ENCODE results near the gene UGT2A1. TPM values are rescaled to one million over a fixed set of nuclear protein-coding genes. Genes with fewer than 3 reads are reported as not detected.

UGT2A1 gene
- total and polyA plus RNA-seq, 2 donors = 0.09 to 0.21 TPM

- no peaks in the 10 kb centered on the region for H3K27me3 ChIP-seq (ENCODE audit: control insufficient read depth in 2 of 2, insufficient read depth in 1 of 2, low read length in 1 of 2)
- no peak for DNase-seq (ENCODE audit: low read depth in 6 of 9, low spot score in 9 of 9)
- peaks cover 0 to 2% of the 10 kb centered on the region in 2 donors for H3K9me3 ChIP-seq (ENCODE audit: control insufficient read depth in 2 of 2, insufficient read depth in 1 of 2, low read length in 1 of 2)
- H3K27ac ChIP-seq (ENCODE audit: low read depth in 1 of 2, low read length in 1 of 2) = no peak overlapping the region
- no peaks in the 10 kb centered on the region for H3K36me3 ChIP-seq (ENCODE audit: control insufficient read depth in 2 of 2, insufficient read depth in 2 of 2, low read length in 1 of 2)
- no peak overlapping the region for H3K4me3 ChIP-seq (ENCODE audit: low read length in 2 of 2)
- no peaks in the 10 kb centered on the region for H3K4me1 ChIP-seq (ENCODE audit: control insufficient read depth in 2 of 2, insufficient read depth in 2 of 2, low read length in 2 of 2)
- 94% methylated on average over 12 of the region's 12 CpGs for WGBS
These were observed 5.1 kb upstream of the UGT2A1 start for GRCh38 chr4:69658133-69658532.

DNA sequence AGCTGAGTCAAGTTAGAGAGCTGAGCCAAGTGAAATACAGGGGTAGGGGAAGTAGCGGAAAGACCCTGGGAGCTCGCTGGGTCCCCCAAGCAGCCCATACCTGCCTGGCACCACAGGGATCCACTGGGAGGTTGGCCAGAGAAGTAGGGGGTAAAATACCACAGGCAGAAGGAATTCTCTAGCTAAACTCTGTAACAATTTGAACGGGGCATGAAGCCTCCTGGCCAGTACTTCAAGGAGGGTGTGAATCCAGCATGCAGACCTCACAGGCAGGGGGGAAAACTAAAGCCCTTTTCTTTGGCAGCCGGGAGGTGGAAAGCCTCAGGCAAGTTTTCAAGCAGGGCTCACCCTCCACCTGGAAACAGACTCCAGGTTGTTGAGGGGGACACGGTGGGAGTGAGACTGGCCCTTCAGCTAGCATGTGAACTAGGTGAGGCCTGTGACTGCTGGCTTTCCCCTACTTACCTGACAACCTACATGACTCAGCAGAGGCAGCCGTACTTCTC lies 3.7 kb upstream of the UGT2A1 start:
- Histone ChIP-seq H3K27me3 (ENCODE audit: control insufficient read depth in 2 of 2, insufficient read depth in 1 of 2, low read length in 1 of 2) (no peaks in the 10 kb centered on the region), H3K4me3 (ENCODE audit: low read length in 2 of 2) (no peak overlapping the region), H3K36me3 (ENCODE audit: control insufficient read depth in 2 of 2, insufficient read depth in 2 of 2, low read length in 1 of 2) (no peaks in the 10 kb centered on the region), H3K4me1 (ENCODE audit: control insufficient read depth in 2 of 2, insufficient read depth in 2 of 2, low read length in 2 of 2) (no peaks in the 10 kb centered on the region), H3K9me3 (ENCODE audit: control insufficient read depth in 2 of 2, insufficient read depth in 1 of 2, low read length in 1 of 2) (peaks cover 0 to 2% of the 10 kb centered on the region in 2 donors), H3K27ac (ENCODE audit: low read depth in 1 of 2, low read length in 1 of 2) (no peak overlapping the region)
- no peak for DNase-seq (ENCODE audit: low read depth in 6 of 9, low spot score in 9 of 9)
- WGBS = 82% methylated on average over 6 of the region's 6 CpGs

GRCh38 chr4:69650872-69651271 lies 2.2 kb downstream of the UGT2A1 start:
- Histone ChIP-seq H3K4me1 (ENCODE audit: control insufficient read depth in 2 of 2, insufficient read depth in 2 of 2, low read length in 2 of 2) (no peaks in the 10 kb centered on the region), H3K36me3 (ENCODE audit: control insufficient read depth in 2 of 2, insufficient read depth in 2 of 2, low read length in 1 of 2) (no peaks in the 10 kb centered on the region), H3K9me3 (ENCODE audit: control insufficient read depth in 2 of 2, insufficient read depth in 1 of 2, low read length in 1 of 2) (no peaks in the 10 kb centered on the region), H3K4me3 (ENCODE audit: low read length in 2 of 2) (no peak overlapping the region), H3K27ac (ENCODE audit: low read depth in 1 of 2, low read length in 1 of 2) (no peak overlapping the region), H3K27me3 (ENCODE audit: control insufficient read depth in 2 of 2, insufficient read depth in 1 of 2, low read length in 1 of 2) (no peaks in the 10 kb centered on the region)
- 95% methylated on average over 3 of the region's 3 CpGs for WGBS
- DNase-seq (ENCODE audit: low read depth in 6 of 9, low spot score in 9 of 9) = no peak

DNA sequence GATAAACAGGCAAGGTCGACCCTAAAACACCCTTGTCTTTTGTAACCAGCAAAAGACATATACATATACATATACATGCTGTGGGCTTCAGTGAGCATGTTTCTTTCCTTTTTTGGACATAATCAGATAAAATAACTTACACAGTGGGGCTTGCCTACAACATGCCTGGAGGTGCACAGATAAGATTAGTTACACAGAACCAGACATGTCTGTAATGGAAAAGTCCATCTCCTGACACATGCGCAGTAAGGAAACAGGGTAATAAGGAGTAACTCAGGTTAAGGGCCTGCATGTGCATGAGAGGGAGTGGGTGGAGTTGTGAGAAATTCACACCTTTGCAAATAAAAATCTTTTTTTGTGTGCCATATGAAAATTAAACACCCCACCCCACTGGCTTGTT lies 3.4 kb downstream of the UGT2A1 start:
- no peaks in the 10 kb centered on the region for H3K27me3 ChIP-seq (ENCODE audit: control insufficient read depth in 2 of 2, insufficient read depth in 1 of 2, low read length in 1 of 2)
- no peak overlapping the region for H3K4me3 ChIP-seq (ENCODE audit: low read length in 2 of 2)
- no peaks in the 10 kb centered on the region for H3K9me3 ChIP-seq (ENCODE audit: control insufficient read depth in 2 of 2, insufficient read depth in 1 of 2, low read length in 1 of 2)
- H3K4me1 ChIP-seq (ENCODE audit: control insufficient read depth in 2 of 2, insufficient read depth in 2 of 2, low read length in 2 of 2) = no peaks in the 10 kb centered on the region
- DNase-seq (ENCODE audit: low read depth in 6 of 9, low spot score in 9 of 9) = peak in 1 of 9 donors; percentile 3
- WGBS = 84% methylated on average over 2 of the region's 2 CpGs
- no peaks in the 10 kb centered on the region for H3K36me3 ChIP-seq (ENCODE audit: control insufficient read depth in 2 of 2, insufficient read depth in 2 of 2, low read length in 1 of 2)
- no peak overlapping the region for H3K27ac ChIP-seq (ENCODE audit: low read depth in 1 of 2, low read length in 1 of 2)

- Histone ChIP-seq H3K9me3 (ENCODE audit: control insufficient read depth in 2 of 2, insufficient read depth in 1 of 2, low read length in 1 of 2) (no peaks in the 10 kb centered on the region), H3K27me3 (ENCODE audit: control insufficient read depth in 2 of 2, insufficient read depth in 1 of 2, low read length in 1 of 2) (no peaks in the 10 kb centered on the region)
- DNase-seq (ENCODE audit: low read depth in 6 of 9, low spot score in 9 of 9) = no peak
These were observed 3.8 kb downstream of the UGT2A1 start for GRCh38 chr4:69649207-69649606.

GRCh38 chr4:69642961-69643360 lies 10.1 kb downstream of the UGT2A1 start:
- Histone ChIP-seq H3K36me3 (ENCODE audit: control insufficient read depth in 2 of 2, insufficient read depth in 2 of 2, low read length in 1 of 2) (no peaks in the 10 kb centered on the region), H3K9me3 (ENCODE audit: control insufficient read depth in 2 of 2, insufficient read depth in 1 of 2, low read length in 1 of 2) (no peaks in the 10 kb centered on the region), H3K27me3 (ENCODE audit: control insufficient read depth in 2 of 2, insufficient read depth in 1 of 2, low read length in 1 of 2) (no peaks in the 10 kb centered on the region), H3K4me1 (ENCODE audit: control insufficient read depth in 2 of 2, insufficient read depth in 2 of 2, low read length in 2 of 2) (no peaks in the 10 kb centered on the region), H3K4me3 (ENCODE audit: low read length in 2 of 2) (no peak overlapping the region), H3K27ac (ENCODE audit: low read depth in 1 of 2, low read length in 1 of 2) (no peak overlapping the region)
- WGBS = 94% methylated on average over 2 of the region's 2 CpGs
- no peak for DNase-seq (ENCODE audit: low read depth in 6 of 9, low spot score in 9 of 9)

More at GRCh38 chr4:69649207-69649606, 3.8 kb downstream of the UGT2A1 start:
- 73% methylated on average over 1 of the region's 1 CpG for WGBS
- Histone ChIP-seq H3K27ac (ENCODE audit: low read depth in 1 of 2, low read length in 1 of 2) (no peak overlapping the region), H3K4me3 (ENCODE audit: low read length in 2 of 2) (no peak overlapping the region), H3K36me3 (ENCODE audit: control insufficient read depth in 2 of 2, insufficient read depth in 2 of 2, low read length in 1 of 2) (no peaks in the 10 kb centered on the region), H3K4me1 (ENCODE audit: control insufficient read depth in 2 of 2, insufficient read depth in 2 of 2, low read length in 2 of 2) (no peaks in the 10 kb centered on the region)

DNA sequence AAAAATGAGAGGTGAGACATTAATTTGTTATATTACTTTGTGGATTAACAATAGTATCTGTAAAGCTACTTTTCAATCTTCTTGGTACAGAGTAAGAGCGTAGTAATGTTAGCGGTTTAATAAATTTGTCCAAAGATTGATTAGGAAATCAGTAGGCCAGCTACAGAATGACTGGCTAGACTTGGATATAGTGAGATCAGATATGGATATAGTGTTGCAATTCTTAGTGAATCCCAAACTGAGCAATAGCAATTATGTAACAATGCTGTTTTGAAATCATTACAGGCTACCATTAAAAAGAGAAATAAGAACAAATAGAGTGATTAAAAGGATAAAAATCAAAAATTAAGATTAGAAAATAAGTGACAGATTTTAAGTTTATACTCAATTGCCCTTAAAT lies 12.8 kb downstream of the UGT2A1 start:
- WGBS = 95% methylated on average over 2 of the region's 2 CpGs

GRCh38 chr4:69639542-69639941 lies 13.5 kb downstream of the UGT2A1 start, which contains the start of gene UGT2A2:
Gene UGT2A2, minus strand, starts transcription at chr4:69639642. Its CDS starts 2 bp downstream, at chr4:69639640.
- DNase-seq (ENCODE audit: low read depth in 6 of 9, low spot score in 9 of 9) = no peak
- Histone ChIP-seq H3K27me3 (ENCODE audit: control insufficient read depth in 2 of 2, insufficient read depth in 1 of 2, low read length in 1 of 2) (no peaks in the 10 kb centered on the region), H3K9me3 (ENCODE audit: control insufficient read depth in 2 of 2, insufficient read depth in 1 of 2, low read length in 1 of 2) (no peaks in the 10 kb centered on the region), H3K36me3 (ENCODE audit: control insufficient read depth in 2 of 2, insufficient read depth in 2 of 2, low read length in 1 of 2) (no peaks in the 10 kb centered on the region), H3K4me3 (ENCODE audit: low read length in 2 of 2) (no peak within 1 kb of the TSS), H3K4me1 (ENCODE audit: control insufficient read depth in 2 of 2, insufficient read depth in 2 of 2, low read length in 2 of 2) (no peaks in the 10 kb centered on the region), H3K27ac (ENCODE audit: low read depth in 1 of 2, low read length in 1 of 2) (no peak within 1 kb of the TSS)
- 95% methylated on average over 3 of the region's 3 CpGs for WGBS

More for the DNA sequence above, 12.8 kb downstream of the UGT2A1 start:
- Histone ChIP-seq H3K9me3 (ENCODE audit: control insufficient read depth in 2 of 2, insufficient read depth in 1 of 2, low read length in 1 of 2) (no peaks in the 10 kb centered on the region), H3K4me1 (ENCODE audit: control insufficient read depth in 2 of 2, insufficient read depth in 2 of 2, low read length in 2 of 2) (no peaks in the 10 kb centered on the region), H3K4me3 (ENCODE audit: low read length in 2 of 2) (no peak overlapping the region), H3K27me3 (ENCODE audit: control insufficient read depth in 2 of 2, insufficient read depth in 1 of 2, low read length in 1 of 2) (no peaks in the 10 kb centered on the region), H3K36me3 (ENCODE audit: control insufficient read depth in 2 of 2, insufficient read depth in 2 of 2, low read length in 1 of 2) (no peaks in the 10 kb centered on the region), H3K27ac (ENCODE audit: low read depth in 1 of 2, low read length in 1 of 2) (no peak overlapping the region)
- no peak for DNase-seq (ENCODE audit: low read depth in 6 of 9, low spot score in 9 of 9)

GRCh38 chr4:69617083-69617694 lies 35.9 kb downstream of the UGT2A1 start:
- Histone ChIP-seq H3K27me3 (ENCODE audit: control insufficient read depth in 2 of 2, insufficient read depth in 1 of 2, low read length in 1 of 2) (no peaks in the 10 kb centered on the region), H3K9me3 (ENCODE audit: control insufficient read depth in 2 of 2, insufficient read depth in 1 of 2, low read length in 1 of 2) (no peaks in the 10 kb centered on the region), H3K36me3 (ENCODE audit: control insufficient read depth in 2 of 2, insufficient read depth in 2 of 2, low read length in 1 of 2) (no peaks in the 10 kb centered on the region), H3K27ac (ENCODE audit: low read depth in 1 of 2, low read length in 1 of 2) (no peak overlapping the region), H3K4me3 (ENCODE audit: low read length in 2 of 2) (no peak overlapping the region), H3K4me1 (ENCODE audit: control insufficient read depth in 2 of 2, insufficient read depth in 2 of 2, low read length in 2 of 2) (no peaks in the 10 kb centered on the region)
- DNase-seq (ENCODE audit: low read depth in 6 of 9, low spot score in 9 of 9) = no peak
- 85% methylated on average over 6 of the region's 6 CpGs for WGBS

Data from thymus (tissue), 11 donors.